NT2/D1 (cell line): ENCODE measurements around the gene GGT5.
"Not testable (repeated sequence)": the region's sequence is repeated elsewhere in the genome, so short reads cannot be mapped to it uniquely, and the experiment has no call there.

Experiments used
- DNase-seq: peaks from one replicate; pipeline ENCODE4 v3.0.0-alpha.2; 2011; ENCODE audit warnings: low read depth, low spot score
- H3K27me3 ChIP-seq: 2 replicates; pipeline ENCODE4 v1.6.0; 2011; ENCODE audit warnings: mild to moderate bottlenecking; ENCODE audit not compliant: insufficient read length, insufficient read depth
- H3K36me3 ChIP-seq: 2 replicates; pipeline ENCODE4 v1.6.1; 2011; ENCODE audit warnings: mild to moderate bottlenecking, low read length, mixed read lengths; ENCODE audit not compliant: insufficient read depth, insufficient read length
- H3K4me1 ChIP-seq: 2 replicates; pipeline ENCODE4 v1.5.1; 2011; ENCODE audit not compliant: insufficient read depth, insufficient read length
- H3K4me3 ChIP-seq: 2 replicates; pipeline ENCODE4 v1.5.1; 2011; ENCODE audit warnings: low read depth; ENCODE audit not compliant: insufficient read length
- H3K9ac ChIP-seq: 2 replicates; pipeline ENCODE4 v1.6.0; 2011; ENCODE audit warnings: low read depth; ENCODE audit not compliant: insufficient read length
- H3K9me3 ChIP-seq: 2 replicates; pipeline ENCODE4 v1.5.1; 2011; ENCODE audit warnings: mild to moderate bottlenecking, low read length; ENCODE audit not compliant: insufficient read depth
- SUZ12 ChIP-seq: IDR thresholded peaks from 2 replicates; pipeline ENCODE4 v1.6.1; 2011; ENCODE audit not compliant: insufficient read length, insufficient read depth; ENCODE audit errors: extremely low read depth
- YY1 ChIP-seq: IDR thresholded peaks from 2 replicates; pipeline ENCODE4 v1.6.1; 2011; ENCODE audit not compliant: insufficient read length, insufficient read depth
- ZNF274 ChIP-seq: IDR thresholded peaks from 2 replicates; pipeline ENCODE4 v1.6.1; 2011; ENCODE audit warnings: mild to moderate bottlenecking, low read depth, low read length

GGT5 gene

DNA sequence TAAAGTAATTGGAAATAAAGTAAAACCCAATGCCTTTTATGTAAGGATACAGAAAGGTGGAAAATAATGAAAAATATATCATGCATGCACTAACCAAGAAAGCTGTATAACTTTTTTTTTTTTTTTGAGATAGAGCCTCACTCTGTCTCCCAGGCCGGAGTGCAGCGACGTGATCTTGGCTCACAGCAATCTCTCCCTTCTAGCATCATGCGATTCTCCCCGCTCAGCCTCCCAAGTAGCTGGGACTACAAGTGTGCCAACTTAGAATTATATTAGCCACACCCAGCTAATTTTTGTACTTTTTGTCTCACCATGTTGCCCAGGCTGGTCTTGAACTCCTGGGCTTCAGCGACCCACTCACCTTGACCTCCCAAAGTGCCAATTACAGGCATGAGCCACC is 4.5 kb downstream of the GGT5 start:
- DNase-seq = no peak
- H3K36me3 ChIP-seq = no peaks in the 10 kb centered on the region
- H3K4me3 ChIP-seq = no peak overlapping the region
- TF ChIP-seq ZNF274 (no peak), SUZ12 (no peak), YY1 (no peak)
- H3K9me3 ChIP-seq = no peaks in the 10 kb centered on the region
- peaks cover 4% of the 10 kb centered on the region for H3K4me1 ChIP-seq
- no peaks in the 10 kb centered on the region for H3K27me3 ChIP-seq
- no peak overlapping the region for H3K9ac ChIP-seq

GRCh38 chr22:24238101-24238694 is 6.7 kb downstream of the GGT5 start:
- not testable (repeated sequence) for H3K9me3 ChIP-seq, H3K36me3 ChIP-seq, DNase-seq, H3K4me1 ChIP-seq, H3K27me3 ChIP-seq, H3K9ac ChIP-seq, H3K4me3 ChIP-seq

- H3K36me3 ChIP-seq = no peaks in the 10 kb centered on the region
- TF ChIP-seq YY1 = no peak
- TF ChIP-seq ZNF274 = no peak
- TF ChIP-seq SUZ12 = no peak
- H3K9ac ChIP-seq = no peak overlapping the region
- no peaks in the 10 kb centered on the region for H3K9me3 ChIP-seq
- H3K4me3 ChIP-seq = no peak overlapping the region
- DNase-seq = no peak
- no peaks in the 10 kb centered on the region for H3K4me1 ChIP-seq
- H3K27me3 ChIP-seq = no peaks in the 10 kb centered on the region
These were observed 8.2 kb downstream of the GGT5 start for GRCh38 chr22:24236656-24237055.

- DNase-seq = no peak
- Histone ChIP-seq H3K27me3 (no peaks in the 10 kb centered on the region), H3K4me3 (no peak overlapping the region), H3K9ac (no peak overlapping the region), H3K36me3 (no peaks in the 10 kb centered on the region), H3K9me3 (no peaks in the 10 kb centered on the region), H3K4me1 (peaks cover 2% of the 10 kb centered on the region)
- TF ChIP-seq ZNF274 = no peak
- TF ChIP-seq SUZ12 = no peak
- no peak for TF ChIP-seq YY1
These were observed 9.6 kb downstream of the GGT5 start for GRCh38 chr22:24235315-24235714.

DNA sequence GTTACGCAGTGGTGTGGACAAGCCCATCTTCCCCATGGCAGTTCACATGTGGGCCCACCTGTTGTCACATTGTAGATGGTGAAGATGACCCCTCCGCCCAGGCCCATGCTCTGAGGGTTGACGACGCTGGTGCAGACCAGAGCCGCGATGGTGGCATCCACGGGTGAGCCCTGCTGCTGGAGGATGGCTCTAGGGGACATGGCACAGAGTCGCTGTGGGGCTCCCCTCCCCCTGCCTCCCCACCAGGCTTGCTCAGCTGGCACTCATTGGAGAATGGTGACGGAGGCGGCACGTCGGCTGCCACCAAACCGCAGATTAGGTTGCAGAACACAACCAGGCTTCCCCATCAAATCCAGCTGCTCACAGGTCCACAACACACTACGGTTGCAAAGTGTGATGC is 11.1 kb downstream of the GGT5 start:
- Histone ChIP-seq H3K4me3 (no peak overlapping the region), H3K27me3 (no peaks in the 10 kb centered on the region), H3K9ac (no peak overlapping the region), H3K36me3 (no peaks in the 10 kb centered on the region), H3K4me1 (peaks cover 2% of the 10 kb centered on the region), H3K9me3 (no peaks in the 10 kb centered on the region)
- DNase-seq = no peak
- TF ChIP-seq SUZ12 = no peak
- no peak for TF ChIP-seq YY1
- TF ChIP-seq ZNF274 = no peak

DNA sequence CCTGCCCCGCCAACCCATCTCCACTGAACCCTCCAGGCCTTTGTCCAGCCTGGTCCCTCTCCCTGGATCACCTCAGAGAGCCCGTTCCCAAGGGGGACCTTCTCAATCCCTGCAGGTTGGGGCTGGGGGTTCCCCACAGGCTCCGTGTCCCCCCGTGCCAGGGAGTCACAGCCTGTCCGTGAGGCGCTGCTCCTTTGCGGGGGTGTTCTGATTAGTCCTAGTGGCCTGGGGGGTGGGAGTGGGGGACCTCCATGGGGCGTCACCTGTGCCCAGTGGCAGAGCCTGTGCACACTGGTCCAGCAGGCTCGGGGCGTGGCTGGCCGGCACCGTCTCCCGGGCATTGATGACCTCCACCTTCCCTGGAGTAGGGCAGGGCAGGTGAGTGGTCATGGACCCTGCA is 11.6 kb downstream of the GGT5 start:
- H3K4me3 ChIP-seq = no peak overlapping the region
- H3K9me3 ChIP-seq = no peaks in the 10 kb centered on the region
- H3K4me1 ChIP-seq = peaks cover 2% of the 10 kb centered on the region
- no peaks in the 10 kb centered on the region for H3K27me3 ChIP-seq
- no peak overlapping the region for H3K9ac ChIP-seq
- H3K36me3 ChIP-seq = no peaks in the 10 kb centered on the region
- DNase-seq = no peak
- TF ChIP-seq SUZ12 = no peak
- no peak for TF ChIP-seq ZNF274
- TF ChIP-seq YY1 = no peak

- Histone ChIP-seq H3K27me3 (no peaks in the 10 kb centered on the region), H3K4me1 (peaks cover 2% of the 10 kb centered on the region), H3K9me3 (no peaks in the 10 kb centered on the region), H3K36me3 (no peaks in the 10 kb centered on the region), H3K9ac (no peak overlapping the region), H3K4me3 (no peak overlapping the region)
- no peak for DNase-seq
- TF ChIP-seq SUZ12 = no peak
- no peak for TF ChIP-seq ZNF274
- TF ChIP-seq YY1 = no peak
These were observed 12.2 kb downstream of the GGT5 start for GRCh38 chr22:24232725-24233124.

GRCh38 chr22:24232124-24232523 is 12.8 kb downstream of the GGT5 start:
- Histone ChIP-seq H3K9me3 (no peaks in the 10 kb centered on the region), H3K4me3 (no peak overlapping the region), H3K36me3 (no peaks in the 10 kb centered on the region), H3K4me1 (peaks cover 2% of the 10 kb centered on the region), H3K27me3 (no peaks in the 10 kb centered on the region), H3K9ac (no peak overlapping the region)
- TF ChIP-seq SUZ12 (no peak), YY1 (no peak), ZNF274 (no peak)
- DNase-seq = no peak
